ENCODE results near the gene BTN2A1. TPM values are rescaled to one million over a fixed set of nuclear protein-coding genes. Genes with fewer than 3 reads are reported as not detected.

The BTN2A1 gene
- total RNA-seq, 1 donor from 2014 or later = 8.1 TPM

GRCh38 chr6:26471970-26472369, 14.2 kb downstream of the BTN2A1 start:
- no peak for ATAC-seq

DNA sequence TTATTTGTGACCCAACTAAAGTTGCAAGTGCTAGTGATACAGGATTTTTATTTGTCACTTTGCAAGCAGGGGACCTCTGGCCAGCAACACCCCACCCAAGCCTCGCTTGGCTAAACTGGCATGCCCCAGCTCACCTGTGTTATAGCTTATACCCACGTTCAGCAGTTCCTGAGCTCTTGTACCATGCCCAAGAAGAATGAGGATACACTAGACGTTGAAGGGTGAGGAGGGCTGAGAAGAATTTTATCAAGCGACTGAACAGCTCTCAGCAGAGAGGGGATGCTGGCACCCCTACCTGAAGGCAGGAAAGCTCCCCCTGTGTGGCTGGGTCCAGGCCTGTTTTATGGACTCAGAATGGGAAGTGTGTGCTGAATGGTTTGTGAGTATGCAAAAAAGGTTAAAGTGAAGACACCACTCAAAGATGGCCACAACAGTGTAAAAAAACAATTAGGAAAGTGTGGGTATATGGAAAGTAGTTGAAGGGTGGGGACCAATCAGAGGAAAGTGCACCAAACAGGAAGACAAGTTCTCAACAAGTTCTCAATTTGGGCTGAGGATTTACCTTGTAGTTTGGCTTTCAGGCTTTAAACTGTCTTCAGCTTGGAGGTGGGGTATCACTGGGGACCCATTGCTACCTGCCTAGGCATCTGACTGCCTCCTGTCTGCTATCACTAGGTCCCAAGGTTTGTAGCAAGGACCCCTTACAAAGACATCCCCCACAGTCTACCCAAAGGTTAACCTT, 15.0 kb downstream of the BTN2A1 start:
- ATAC-seq = no peak

DNA sequence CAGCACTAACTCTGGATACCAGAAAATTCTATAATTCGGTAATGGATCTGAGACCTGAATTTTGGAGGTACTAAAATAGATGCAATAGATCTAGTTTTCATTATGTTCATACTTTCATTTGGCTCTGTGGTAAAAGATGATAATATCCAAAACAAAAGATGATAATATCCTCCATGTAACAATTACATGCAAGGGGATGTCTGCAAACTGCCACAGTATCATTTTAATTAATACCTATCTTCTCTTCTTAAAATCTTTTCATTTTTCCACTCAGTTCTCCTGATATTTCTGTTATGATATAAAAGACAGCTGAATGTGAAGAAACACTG, 15.6 kb downstream of the BTN2A1 start:
- ATAC-seq = no peak

DNA sequence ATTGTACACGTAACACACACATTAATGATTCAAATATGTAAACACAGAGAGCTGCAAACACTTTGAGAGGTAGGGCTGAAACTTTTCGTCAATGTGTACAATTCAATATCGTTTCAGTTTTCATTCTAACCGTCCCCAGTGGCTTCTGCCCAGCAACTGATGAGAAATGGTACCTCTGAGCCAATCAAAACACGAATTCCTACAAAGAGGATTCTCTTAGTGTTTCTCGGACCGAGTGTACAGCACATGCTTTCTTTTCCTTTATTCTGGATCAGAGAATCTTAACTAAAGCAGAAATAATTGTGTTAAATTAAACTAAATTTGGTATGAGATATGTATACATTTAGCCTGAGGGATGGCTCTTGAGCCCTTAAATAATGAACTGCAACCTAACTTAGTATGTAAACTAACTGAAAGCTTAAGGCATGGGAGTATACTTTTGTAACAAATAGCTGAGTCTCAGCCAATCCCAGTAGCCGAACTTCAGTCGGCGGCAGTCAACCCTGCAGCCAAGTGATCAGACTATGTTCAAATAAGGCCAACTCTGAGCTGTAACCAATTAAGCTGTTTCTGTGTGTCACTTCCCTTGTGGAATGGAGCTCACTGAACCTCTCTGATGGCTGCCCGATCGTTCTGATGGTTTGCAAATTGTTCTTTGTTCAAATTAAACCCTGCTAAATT, 16.1 kb downstream of the BTN2A1 start:
- ATAC-seq = peak; percentile 97

GRCh38 chr6:26474439-26474881, 16.7 kb downstream of the BTN2A1 start:
- ATAC-seq = no peak

- no peak for ATAC-seq
These were observed 18.3 kb downstream of the BTN2A1 start for GRCh38 chr6:26475823-26476729.

GRCh38 chr6:26476896-26477295, 19.1 kb downstream of the BTN2A1 start:
- no peak for ATAC-seq

DNA sequence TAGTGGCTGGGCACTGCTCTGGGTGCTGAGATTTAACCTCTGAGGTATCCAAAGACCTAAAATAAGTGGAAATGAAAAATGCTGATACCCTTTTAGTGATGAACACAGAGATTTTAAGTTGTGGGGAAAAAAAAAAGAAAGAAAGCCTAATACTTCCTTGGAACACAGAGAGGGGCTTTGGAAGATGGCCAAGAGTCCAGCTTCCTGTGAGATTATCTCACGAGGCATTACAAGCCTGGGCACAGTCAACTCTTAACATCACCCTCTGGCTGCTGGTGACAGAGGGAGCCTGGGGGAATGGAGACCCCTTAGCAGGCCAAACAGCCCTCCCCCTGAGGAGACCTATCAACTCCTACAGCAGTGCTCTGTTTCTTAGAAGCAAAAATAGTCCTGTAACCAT, 19.7 kb downstream of the BTN2A1 start:
- no peak for ATAC-seq

- ATAC-seq = no peak
These were observed 20.6 kb downstream of the BTN2A1 start for GRCh38 chr6:26478100-26478984.

DNA sequence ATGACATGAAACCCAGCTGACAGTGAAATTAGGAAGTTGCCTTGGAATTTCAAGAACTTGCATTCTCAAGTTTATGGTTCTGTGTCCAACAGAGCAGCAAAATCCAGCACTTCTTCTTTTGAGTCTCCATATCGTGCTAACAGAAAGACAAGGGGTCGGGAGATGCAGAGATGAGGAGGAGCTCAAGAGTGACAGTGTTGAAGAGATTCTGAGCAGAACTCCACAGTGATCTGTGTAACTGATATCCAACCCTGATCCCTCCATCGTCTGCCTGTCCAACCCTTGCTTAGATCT, 21.2 kb downstream of the BTN2A1 start:
- ATAC-seq = no peak

DNA sequence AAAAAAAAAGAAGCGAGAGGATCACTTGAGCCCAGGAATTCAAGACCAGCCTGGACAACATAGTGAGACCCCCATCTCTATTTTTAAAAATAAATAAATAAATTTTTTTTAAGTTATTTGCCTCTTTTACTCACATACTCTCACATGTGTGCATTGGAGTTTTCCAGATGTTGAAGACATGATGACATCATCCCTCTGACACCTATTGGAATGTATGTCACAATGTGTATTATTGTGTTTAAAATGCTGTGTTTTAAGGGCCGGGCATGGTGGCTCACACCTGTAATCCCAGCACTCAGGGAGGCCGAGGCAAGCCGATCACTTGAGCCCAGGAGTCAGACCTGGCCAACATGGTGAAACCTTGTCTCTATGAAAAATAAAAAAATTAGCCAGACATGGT, 24.6 kb downstream of the BTN2A1 start:
- no peak for ATAC-seq

DNA sequence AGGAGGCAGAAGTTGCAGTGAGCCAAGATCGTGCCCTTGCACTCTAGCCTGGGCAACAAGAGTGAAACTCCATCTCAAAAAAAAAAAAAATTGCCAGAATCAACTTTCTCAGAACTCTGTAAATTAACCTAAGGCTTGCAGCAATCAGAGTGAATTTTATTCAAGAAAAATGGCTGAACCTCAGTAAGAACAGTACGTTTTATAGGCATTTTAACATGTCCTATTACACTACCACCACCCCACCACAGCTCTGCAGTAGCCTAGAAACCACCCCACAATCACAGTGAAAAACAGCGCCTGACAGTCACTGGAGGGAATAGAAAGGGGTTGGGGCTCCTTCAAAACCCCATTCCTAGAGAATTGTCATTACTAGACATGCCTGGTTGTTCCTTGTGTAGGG, 26.0 kb downstream of the BTN2A1 start:
- ATAC-seq = no peak

DNA sequence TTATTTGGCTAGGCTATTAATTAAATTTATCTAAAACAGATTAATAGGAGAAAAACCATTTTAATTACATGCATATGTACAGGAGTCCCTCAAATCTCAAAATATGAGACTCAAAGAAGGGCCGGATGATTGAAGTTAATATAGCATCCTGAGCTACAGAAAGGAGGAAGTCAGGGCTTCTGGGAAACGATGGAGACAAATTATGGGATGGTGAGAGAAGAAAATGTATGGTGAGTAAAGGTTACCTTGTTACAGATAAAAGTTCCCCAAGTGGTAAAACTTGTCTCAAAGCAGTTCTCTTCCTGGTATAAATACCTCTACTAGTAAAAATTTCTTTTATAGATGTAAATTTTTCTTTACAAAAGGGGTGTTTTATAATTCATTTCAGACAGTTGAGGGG, 26.4 kb downstream of the BTN2A1 start:
- no peak for ATAC-seq

DNA sequence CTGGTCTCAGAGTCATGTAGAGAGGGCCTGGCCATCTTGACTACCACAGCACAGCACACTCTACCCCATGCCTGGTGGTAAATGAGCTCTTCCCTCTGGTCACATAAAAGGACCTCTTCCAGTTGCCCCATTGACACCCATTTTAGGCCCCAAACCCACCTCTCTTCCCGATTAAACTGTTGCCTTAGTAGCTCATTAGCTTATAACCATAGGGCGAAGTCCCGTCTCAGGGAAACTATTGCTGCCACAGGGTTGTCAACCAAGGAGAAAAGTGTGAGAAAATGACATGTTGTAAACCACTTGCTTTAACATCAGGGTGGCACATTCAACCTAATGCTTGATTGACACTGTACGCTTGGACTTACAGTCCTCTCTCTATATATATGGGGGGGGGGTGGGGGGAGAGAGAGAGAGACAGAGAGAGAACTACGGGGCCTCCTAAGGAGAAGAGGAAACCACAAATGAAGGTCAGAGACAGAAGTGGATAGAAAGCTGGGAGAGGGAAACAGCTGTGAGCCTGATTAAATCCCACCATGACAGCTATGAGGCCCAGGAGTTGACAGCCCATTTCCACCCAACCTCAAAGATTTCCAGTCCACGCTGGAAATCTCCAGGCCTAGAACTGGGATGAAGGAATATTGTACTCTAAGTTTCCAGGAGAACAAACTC, 27.5 kb downstream of the BTN2A1 start:
- no peak for ATAC-seq

DNA sequence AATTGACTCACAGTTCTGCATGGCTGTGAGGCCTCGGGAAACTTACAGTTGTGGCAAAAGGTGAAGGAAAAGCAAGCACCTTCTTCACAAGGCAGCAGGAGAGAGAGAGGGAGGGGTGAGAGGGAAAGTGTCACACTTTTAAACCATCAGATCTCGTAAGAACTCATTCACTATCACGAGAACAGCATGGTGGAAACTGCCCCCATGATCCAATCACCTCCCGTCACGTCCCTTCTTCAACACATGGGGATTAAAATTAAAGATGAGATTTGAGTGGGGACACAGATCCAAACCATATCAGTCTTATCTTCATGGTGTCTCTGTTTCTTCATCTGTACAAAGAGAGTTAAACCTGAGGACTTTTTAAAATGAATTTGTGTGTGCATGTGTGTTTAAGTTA, 28.6 kb downstream of the BTN2A1 start:
- ATAC-seq = no peak

DNA sequence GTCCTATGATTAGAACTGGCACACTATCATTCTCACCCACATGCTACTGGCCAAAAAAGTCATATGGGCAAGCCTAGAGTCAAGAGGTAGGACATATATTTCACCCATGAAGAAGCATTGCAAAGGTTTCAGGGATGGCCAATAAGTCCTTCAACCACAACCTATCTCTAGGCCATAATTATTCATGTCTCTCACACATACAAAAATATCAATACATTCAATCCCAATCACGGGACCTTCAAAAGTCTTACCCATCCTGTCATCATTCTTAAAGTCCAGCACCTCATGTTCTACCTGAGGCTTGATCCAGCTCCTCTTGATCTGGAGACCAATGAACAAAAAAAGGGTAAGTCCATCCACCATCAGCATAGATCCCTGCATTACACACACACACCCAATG, 29.7 kb downstream of the BTN2A1 start:
- no peak for ATAC-seq

DNA sequence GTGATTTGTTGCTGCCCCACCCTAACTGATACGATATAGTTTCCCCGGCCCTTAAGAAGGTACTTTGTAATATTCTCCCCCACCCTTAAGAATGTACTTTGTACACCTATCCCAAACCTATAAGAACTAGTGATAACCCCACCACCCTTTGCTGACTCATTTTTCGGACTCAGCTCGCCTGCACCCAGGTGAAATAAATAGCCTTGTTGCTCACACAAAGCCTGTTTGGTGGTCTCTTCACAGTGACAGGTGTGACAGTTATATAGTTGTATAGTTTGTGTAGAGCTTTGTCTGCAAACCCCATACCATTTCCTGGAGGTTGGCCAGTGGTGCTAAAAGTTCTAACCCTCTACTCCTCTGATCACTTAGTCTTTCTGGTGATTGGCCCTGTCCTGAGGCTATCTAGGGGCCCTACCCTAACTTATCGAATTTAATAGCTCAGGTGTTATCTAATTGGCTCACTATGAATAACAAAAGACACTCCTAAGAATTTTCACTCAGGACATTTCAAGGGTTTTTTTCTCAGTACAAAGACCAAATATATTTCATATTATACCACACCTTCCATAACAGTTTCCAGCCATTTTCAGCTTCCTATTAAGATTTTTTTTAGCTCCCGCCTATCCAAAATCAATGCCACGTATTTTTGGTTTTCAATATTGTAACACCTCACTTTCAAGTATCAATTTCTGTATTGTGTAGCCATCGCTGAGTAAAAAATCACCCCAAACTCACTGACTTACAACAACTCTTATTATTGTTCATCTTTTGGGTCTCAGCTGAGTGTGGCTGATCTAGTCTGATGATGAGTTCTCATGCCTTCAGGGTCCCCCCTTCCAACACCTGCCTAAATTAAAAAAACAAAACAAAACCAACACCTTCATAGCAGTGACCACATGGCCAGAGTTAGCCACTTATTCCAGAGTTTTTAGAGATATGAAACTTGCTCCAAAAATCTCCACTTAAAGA, 32.5 kb downstream of the BTN2A1 start:
- no peak for ATAC-seq

DNA sequence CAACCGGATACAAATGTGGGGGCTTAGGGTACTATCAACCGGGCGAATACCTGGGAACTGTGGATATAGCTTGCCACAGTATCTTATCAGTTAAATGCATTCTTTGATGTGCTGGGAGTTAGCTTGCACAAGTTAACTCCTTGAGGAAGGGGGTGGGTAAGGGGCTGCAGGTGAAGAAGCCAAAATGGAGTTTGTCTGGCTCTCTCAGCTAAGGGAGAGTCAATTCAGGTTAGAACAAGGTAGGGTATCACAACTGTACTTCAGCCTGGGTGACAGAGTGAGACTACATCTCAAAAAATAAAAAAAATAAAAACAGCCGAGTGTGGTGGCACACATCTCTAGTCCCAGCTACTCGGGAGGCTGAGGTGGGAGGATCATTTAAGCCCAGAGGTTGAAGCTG, 33.8 kb downstream of the BTN2A1 start:
- no peak for ATAC-seq

DNA sequence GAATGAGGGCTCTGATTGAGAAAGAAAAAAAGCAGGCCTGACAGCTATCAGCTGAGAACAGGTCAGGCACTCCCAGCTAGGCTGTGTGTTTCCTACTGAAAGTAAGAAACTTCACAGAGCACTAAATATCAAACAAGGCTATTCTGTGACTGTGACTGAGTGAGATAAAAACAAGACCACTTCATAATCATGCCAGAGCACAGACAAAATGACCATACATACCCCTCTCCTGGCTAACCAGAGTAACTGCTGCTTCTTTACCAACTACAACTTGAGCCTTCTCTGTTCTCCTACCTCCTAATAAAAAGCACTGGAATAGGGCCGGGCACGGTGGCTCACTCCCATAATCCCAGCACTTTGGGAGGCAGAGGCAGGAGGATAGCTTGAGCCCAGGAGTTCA, 35.5 kb downstream of the BTN2A1 start:
- no peak for ATAC-seq

- no peak for ATAC-seq
These were observed 36.4 kb downstream of the BTN2A1 start for GRCh38 chr6:26494117-26494516.

- ATAC-seq = no peak
These were observed 37.5 kb downstream of the BTN2A1 start for GRCh38 chr6:26495281-26495680.

Data from esophagus mucosa (tissue), 1 donor.